ENCODE results near the gene PUS7L. TPM values are rescaled to one million over a fixed set of nuclear protein-coding genes. Genes with fewer than 3 reads are reported as not detected.
"Not testable (repeated sequence)": the region's sequence is repeated elsewhere in the genome, so short reads cannot be mapped to it uniquely, and the experiment has no call there.

The PUS7L gene
- total and polyA plus RNA-seq, 2 experiments from 2014 or later = 15.0 to 23.1 TPM

- no peak for DNase-seq
- Histone ChIP-seq H2AFZ (no peak overlapping the region), H3K9me3 (ENCODE audit: low read depth) (no peaks in the 10 kb centered on the region), H4K20me1 (ENCODE audit: insufficient read depth) (no peaks in the 10 kb centered on the region), H3K27ac (no peak overlapping the region), H3K9me2 (ENCODE audit: insufficient read depth) (no peaks in the 10 kb centered on the region), H3K36me3 (ENCODE audit: low read depth) (no peaks in the 10 kb centered on the region), H3K9ac (no peak overlapping the region), H3K4me1 (ENCODE audit: insufficient read depth) (no peaks in the 10 kb centered on the region), H3K4me3 (no peak overlapping the region), H3K4me2 (ENCODE audit: unreplicated experiment) (no peak overlapping the region), H3K27me3 (replicated peaks; ENCODE audit: insufficient read depth) (no peaks in the 10 kb centered on the region), H3K79me2 (ENCODE audit: insufficient read depth) (no peaks in the 10 kb centered on the region), H3F3A (ENCODE audit: insufficient read depth) (no peaks in the 10 kb centered on the region)
- TF ChIP-seq EZH2phosphoT487 (IDR thresholded peaks at IDR 0.05; ENCODE audit: insufficient read depth, low read depth) (no peak), EZH2 (IDR thresholded peaks at IDR 0.05; ENCODE audit: insufficient read depth, poor library complexity, severe bottlenecking) (no peak)
- in situ Hi-C loops (cut with MboI) = no loop called here
These were observed 36.0 kb downstream of the PUS7L start for GRCh38 chr12:43722621-43723020.

GRCh38 chr12:43711348-43711747, 47.2 kb downstream of the PUS7L start:
- Histone ChIP-seq H3K9ac (no peak overlapping the region), H3K27ac (no peak overlapping the region), H3K4me1 (ENCODE audit: insufficient read depth) (no peaks in the 10 kb centered on the region), H3F3A (ENCODE audit: insufficient read depth) (no peaks in the 10 kb centered on the region), H3K9me3 (ENCODE audit: low read depth) (no peaks in the 10 kb centered on the region), H3K4me2 (ENCODE audit: unreplicated experiment) (no peak overlapping the region), H4K20me1 (ENCODE audit: insufficient read depth) (no peaks in the 10 kb centered on the region), H3K4me3 (no peak overlapping the region), H3K9me2 (ENCODE audit: insufficient read depth) (no peaks in the 10 kb centered on the region), H3K27me3 (replicated peaks; ENCODE audit: insufficient read depth) (no peaks in the 10 kb centered on the region; the same call in 1 of the 2 replicates), H3K36me3 (ENCODE audit: low read depth) (no peaks in the 10 kb centered on the region), H2AFZ (no peak overlapping the region), H3K79me2 (ENCODE audit: insufficient read depth) (no peaks in the 10 kb centered on the region)
- no peak for TF ChIP-seq EZH2phosphoT487 (IDR thresholded peaks at IDR 0.05; ENCODE audit: insufficient read depth, low read depth)
- TF ChIP-seq EZH2 (IDR thresholded peaks at IDR 0.05; ENCODE audit: insufficient read depth, poor library complexity, severe bottlenecking) = no peak
- no peak for DNase-seq
- 54 to 57% methylated on average over 2 of the region's 2 CpGs for WGBS, 2 experiments (ENCODE audit: low coverage in 1 of 2, low lambda C conversion rate in 2 of 2, missing lambda C conversion rate in 2 of 2)
- in situ Hi-C loops (cut with MboI) = no loop called here

- H3K79me2 ChIP-seq (ENCODE audit: insufficient read depth); in situ Hi-C loops (cut with MboI); H3K4me3 ChIP-seq; H3K9me3 ChIP-seq (ENCODE audit: low read depth); H3K9me2 ChIP-seq (ENCODE audit: insufficient read depth); H3K36me3 ChIP-seq (ENCODE audit: low read depth); H3K9ac ChIP-seq; H3F3A ChIP-seq (ENCODE audit: insufficient read depth); H4K20me1 ChIP-seq (ENCODE audit: insufficient read depth); H2AFZ ChIP-seq; H3K4me1 ChIP-seq (ENCODE audit: insufficient read depth); H3K4me2 ChIP-seq (ENCODE audit: unreplicated experiment); DNase-seq; H3K27ac ChIP-seq; H3K27me3 ChIP-seq (replicated peaks; ENCODE audit: insufficient read depth): not testable (repeated sequence)
- WGBS, 2 experiments (ENCODE audit: low coverage in 1 of 2, low lambda C conversion rate in 2 of 2, missing lambda C conversion rate in 2 of 2) = 7 to 8% methylated on average over 2 of the region's 2 CpGs
These were observed 54.8 kb downstream of the PUS7L start for GRCh38 chr12:43703772-43704171.

GRCh38 chr12:43701194-43701593, 57.4 kb downstream of the PUS7L start:
- H3K4me2 ChIP-seq (ENCODE audit: unreplicated experiment); H3K27ac ChIP-seq; H3K79me2 ChIP-seq (ENCODE audit: insufficient read depth); H3K27me3 ChIP-seq (replicated peaks; ENCODE audit: insufficient read depth); H3K4me1 ChIP-seq (ENCODE audit: insufficient read depth); H3K9me2 ChIP-seq (ENCODE audit: insufficient read depth); DNase-seq; H3K36me3 ChIP-seq (ENCODE audit: low read depth); H3K4me3 ChIP-seq; H3F3A ChIP-seq (ENCODE audit: insufficient read depth); in situ Hi-C loops (cut with MboI); H2AFZ ChIP-seq; H3K9me3 ChIP-seq (ENCODE audit: low read depth); H3K9ac ChIP-seq; H4K20me1 ChIP-seq (ENCODE audit: insufficient read depth): not testable (repeated sequence)
- WGBS, 2 experiments (ENCODE audit: low coverage in 1 of 2, low lambda C conversion rate in 2 of 2, missing lambda C conversion rate in 2 of 2) = 50 to 69% methylated on average over 1 of the region's 1 CpG

GRCh38 chr12:43696154-43696553, 62.4 kb downstream of the PUS7L start:
- Histone ChIP-seq H3K4me2 (ENCODE audit: unreplicated experiment) (no peak overlapping the region), H3K36me3 (ENCODE audit: low read depth) (no peaks in the 10 kb centered on the region), H2AFZ (no peak overlapping the region), H4K20me1 (ENCODE audit: insufficient read depth) (no peaks in the 10 kb centered on the region), H3K79me2 (ENCODE audit: insufficient read depth) (no peaks in the 10 kb centered on the region), H3F3A (ENCODE audit: insufficient read depth) (no peaks in the 10 kb centered on the region), H3K4me1 (ENCODE audit: insufficient read depth) (no peaks in the 10 kb centered on the region), H3K27ac (no peak overlapping the region), H3K9me3 (ENCODE audit: low read depth) (no peaks in the 10 kb centered on the region), H3K27me3 (replicated peaks; ENCODE audit: insufficient read depth) (peaks cover 8% of the 10 kb centered on the region; the same call in 1 of the 2 replicates), H3K4me3 (no peak overlapping the region), H3K9ac (no peak overlapping the region), H3K9me2 (ENCODE audit: insufficient read depth) (no peaks in the 10 kb centered on the region)
- in situ Hi-C loops (cut with MboI) = no loop called here
- 29 to 50% methylated on average over 3 of the region's 3 CpGs for WGBS, 2 experiments (ENCODE audit: low coverage in 1 of 2, low lambda C conversion rate in 2 of 2, missing lambda C conversion rate in 2 of 2)
- DNase-seq = no peak
- no peak for TF ChIP-seq EZH2 (IDR thresholded peaks at IDR 0.05; ENCODE audit: insufficient read depth, poor library complexity, severe bottlenecking)
- TF ChIP-seq EZH2phosphoT487 (IDR thresholded peaks at IDR 0.05; ENCODE audit: insufficient read depth, low read depth) = no peak
